DMS53 treated with DMSO at 0.1 percent for 48 hours (cell line): ENCODE measurements around the gene NRP1.

Source experiments
- DNase-seq: peaks from one replicate; lab custom pipeline; 2025; ENCODE audit not compliant: unreplicated experiment; lab: John Stamatoyannopoulos, UW

Gene NRP1

GRCh38 chr10:33133557-33133956 is 200.9 kb downstream of the NRP1 start:
- DNase-seq: no peak

GRCh38 chr10:33132626-33133025 is 201.8 kb downstream of the NRP1 start:
- peak; percentile 28 for DNase-seq

GRCh38 chr10:33129996-33130386 is 204.5 kb downstream of the NRP1 start:
- DNase-seq: no peak

- no peak for DNase-seq
Measured at GRCh38 chr10:33129141-33129995, 205.1 kb downstream of the NRP1 start.

- no peak for DNase-seq
Measured at GRCh38 chr10:33127622-33128021, 206.8 kb downstream of the NRP1 start.
